Right cardiac atrium (tissue), 5 donors: ENCODE results near the gene MRPS22. TPM values are rescaled to one million over a fixed set of nuclear protein-coding genes. Genes with fewer than 3 reads are reported as not detected.

ENCODE experiments used
- ATAC-seq, 2 donors: fragments of 200-7000 bp; cut with Tn5 transposase; one replicate each; pipeline versions ENCODE4 v1.8.0 to v1.9.1; 2020; ENCODE audit warnings: moderate library complexity in 2 of 2, mild to moderate bottlenecking in 1 of 2
- DNase-seq, 3 donors: peaks; one replicate each; pipeline ENCODE4 v3.0.0-alpha.2; 2020
- H3K27ac ChIP-seq: one replicate; pipeline ENCODE4 v1.5.1; 2013; ENCODE audit warnings: mild to moderate bottlenecking, low read length, control low read depth, moderate library complexity
- H3K27me3 ChIP-seq: one replicate; pipeline ENCODE4 v1.6.1; 2013; ENCODE audit not compliant: control insufficient read depth, insufficient read depth
- H3K4me1 ChIP-seq: one replicate; pipeline ENCODE4 v1.6.1; 2013; ENCODE audit warnings: low read length; ENCODE audit not compliant: control insufficient read depth, insufficient read depth
- H3K4me3 ChIP-seq: one replicate; pipeline ENCODE4 v1.5.1; 2013; ENCODE audit warnings: low read length, control low read depth
- H3K9me3 ChIP-seq: one replicate; pipeline ENCODE4 v1.6.1; 2013; ENCODE audit warnings: low read length; ENCODE audit not compliant: control insufficient read depth
- WGBS: extraction: QIAGEN DNeasy Blood & Tissue Kit; methylation state at CpG from one replicate; pipeline ENCODE4 v1.1.7; 2013; 5-methylcytosine and 5-hydroxymethylcytosine counted together
- intact Hi-C, 4 donors: fragments of 100-400 bp; cut with DNase I; formaldehyde crosslinking; loops; one replicate each; pipeline versions ENCODE4 v1.11.0 to v1.14.0; 2022 to 2023
- polyA plus RNA-seq: library from polyadenylated mRNA; stranded (reverse); fragments of 200-250 nt; gene quantifications from one replicate; pipeline ENCODE4 v1.2.3, GENCODE V29; 2013
- total RNA-seq, 4 donors: library from RNA; stranded (reverse); fragmentation: NEBNext Ultra II Directional; extraction: Animal tissue kit (Norgen Biotek cat#: 25700); gene quantifications; one replicate each; pipeline ENCODE4 v1.2.1, GENCODE V29; 2021
- donor health status: healthy with polysubstance abuse.
- donor health status: DM: no; HTN: yes; CAD: no.
- donor health status: DM: no; HTN: no; CAD: no.
- donor health status: DM: no; HTN: yes; CAD: no; lungs with severe emphysema.
- donor health status: DM: yes; HTN: yes; CAD: no.

The MRPS22 gene
- total and polyA plus RNA-seq, 5 donors: 51.8 to 91.5 (median 58.3) TPM

- H3K27me3 ChIP-seq: no peaks in the 10 kb centered on the region
- WGBS: 92% methylated on average over 4 of the region's 4 CpGs
- H3K4me3 ChIP-seq: no peak overlapping the region
- ATAC-seq: no peak
- no peaks in the 10 kb centered on the region for H3K4me1 ChIP-seq
- no peak for DNase-seq
- H3K27ac ChIP-seq: no peak overlapping the region
- intact Hi-C loops: no loop called here
- no peaks in the 10 kb centered on the region for H3K9me3 ChIP-seq
These were observed 5.4 kb upstream of the MRPS22 start for GRCh38 chr3:139338405-139338804.

- no peak for ATAC-seq
- WGBS: 64% methylated on average over 4 of the region's 4 CpGs
- Histone ChIP-seq H3K27ac (no peak overlapping the region), H3K4me3 (no peak overlapping the region), H3K4me1 (no peaks in the 10 kb centered on the region), H3K27me3 (no peaks in the 10 kb centered on the region), H3K9me3 (no peaks in the 10 kb centered on the region)
- no peak for DNase-seq
- intact Hi-C loops: no loop called here
These were observed 4.5 kb upstream of the MRPS22 start for GRCh38 chr3:139339219-139339906.

- Histone ChIP-seq H3K27me3 (no peaks in the 10 kb centered on the region), H3K4me3 (no peak overlapping the region), H3K4me1 (peaks cover 4% of the 10 kb centered on the region), H3K9me3 (no peaks in the 10 kb centered on the region), H3K27ac (no peak overlapping the region)
- intact Hi-C loops: no loop called here
- no peak for DNase-seq
- no peak for ATAC-seq
These were observed 3.0 kb upstream of the MRPS22 start for GRCh38 chr3:139340784-139341183.

- no peak for ATAC-seq
- Histone ChIP-seq H3K9me3 (no peaks in the 10 kb centered on the region), H3K4me1 (peaks cover 4% of the 10 kb centered on the region), H3K27me3 (no peaks in the 10 kb centered on the region), H3K4me3 (no peak overlapping the region), H3K27ac (no peak overlapping the region)
- intact Hi-C loops: no loop called here
- DNase-seq: no peak
These were observed 1.8 kb upstream of the MRPS22 start for GRCh38 chr3:139342054-139342453.

GRCh38 chr3:139346771-139347170, 3.0 kb downstream of the MRPS22 start:
- WGBS: 83% methylated on average over 2 of the region's 2 CpGs
- no peak for ATAC-seq
- Histone ChIP-seq H3K9me3 (no peaks in the 10 kb centered on the region), H3K4me3 (no peak overlapping the region), H3K4me1 (peaks cover 4% of the 10 kb centered on the region), H3K27me3 (no peaks in the 10 kb centered on the region), H3K27ac (no peak overlapping the region)
- intact Hi-C loops: no loop called here
- DNase-seq: no peak

- Histone ChIP-seq H3K4me1 (no peaks in the 10 kb centered on the region), H3K27ac (no peak overlapping the region), H3K4me3 (no peak overlapping the region), H3K9me3 (no peaks in the 10 kb centered on the region), H3K27me3 (no peaks in the 10 kb centered on the region)
- intact Hi-C loops: no loop called here
- ATAC-seq (peak in 1 of 2 donors; percentile 60), DNase-seq (no peak)
- 72% methylated on average over 3 of the region's 3 CpGs for WGBS
These were observed 10.2 kb downstream of the MRPS22 start for GRCh38 chr3:139353920-139354556.

- H3K27me3 ChIP-seq: no peaks in the 10 kb centered on the region
- intact Hi-C loops: no loop called here
- no peak overlapping the region for H3K27ac ChIP-seq
- WGBS: 91% methylated on average over 4 of the region's 4 CpGs
- H3K4me1 ChIP-seq: no peaks in the 10 kb centered on the region
- H3K9me3 ChIP-seq: no peaks in the 10 kb centered on the region
- ATAC-seq (peak; percentile 9 to 23), DNase-seq (no peak)
- no peak overlapping the region for H3K4me3 ChIP-seq
These were observed 10.8 kb downstream of the MRPS22 start for GRCh38 chr3:139354661-139355060.

GRCh38 chr3:139355476-139355875, 11.7 kb downstream of the MRPS22 start:
- H3K27ac ChIP-seq: no peak overlapping the region
- WGBS: 55% methylated on average over 4 of the region's 4 CpGs
- peak in 1 of 3 donors; percentile 25 for DNase-seq
- intact Hi-C loops: no loop called here
- ATAC-seq: peak in 1 of 2 donors; percentile 39
- H3K4me1 ChIP-seq: no peaks in the 10 kb centered on the region
- H3K27me3 ChIP-seq: no peaks in the 10 kb centered on the region
- no peaks in the 10 kb centered on the region for H3K9me3 ChIP-seq
- no peak overlapping the region for H3K4me3 ChIP-seq

- H3K9me3 ChIP-seq: no peaks in the 10 kb centered on the region
- H3K4me1 ChIP-seq: no peaks in the 10 kb centered on the region
- no peak overlapping the region for H3K27ac ChIP-seq
- 49% methylated on average over 1 of the region's 1 CpG for WGBS
- no peaks in the 10 kb centered on the region for H3K27me3 ChIP-seq
- DNase-seq (no peak), ATAC-seq (peak in 1 of 2 donors; percentile 22)
- intact Hi-C loops: no loop called here
- H3K4me3 ChIP-seq: no peak overlapping the region
These were observed 12.1 kb downstream of the MRPS22 start for GRCh38 chr3:139355891-139356290.

- no peaks in the 10 kb centered on the region for H3K4me1 ChIP-seq
- no peak overlapping the region for H3K4me3 ChIP-seq
- WGBS: 75% methylated on average over 4 of the region's 4 CpGs
- H3K9me3 ChIP-seq: no peaks in the 10 kb centered on the region
- intact Hi-C loops: no loop called here
- ATAC-seq (no peak), DNase-seq (no peak)
- H3K27ac ChIP-seq: no peak overlapping the region
- no peaks in the 10 kb centered on the region for H3K27me3 ChIP-seq
These were observed 14.1 kb downstream of the MRPS22 start for GRCh38 chr3:139357899-139358298.

GRCh38 chr3:139358841-139359562, 15.2 kb downstream of the MRPS22 start:
- Histone ChIP-seq H3K27me3 (no peaks in the 10 kb centered on the region), H3K4me1 (no peaks in the 10 kb centered on the region), H3K27ac (no peak overlapping the region), H3K4me3 (no peak overlapping the region), H3K9me3 (no peaks in the 10 kb centered on the region)
- ATAC-seq (no peak), DNase-seq (peak in 1 of 3 donors; percentile 41)
- intact Hi-C loops: no loop called here
- 66% methylated on average over 3 of the region's 3 CpGs for WGBS
